Adipose tissue (tissue), 3 donors: ENCODE results near the gene CCDC122. TPM values are rescaled to one million over a fixed set of nuclear protein-coding genes. Genes with fewer than 3 reads are reported as not detected.
"Not testable (repeated sequence)": the region's sequence is repeated elsewhere in the genome, so short reads cannot be mapped to it uniquely, and the experiment has no call there.

ENCODE experiments used
- H3K27ac ChIP-seq: one replicate; pipeline ENCODE4 v1.5.1; 2013; ENCODE audit warnings: low read depth, low read length
- WGBS, 3 donors: extraction: QIAGEN DNeasy Blood & Tissue Kit; methylation state at CpG; one replicate each; pipeline ENCODE4 v1.1.7; 2013; 5-methylcytosine and 5-hydroxymethylcytosine counted together
- polyA plus RNA-seq, 3 donors: library from polyadenylated mRNA; stranded (reverse); fragments of 200-250 nt; gene quantifications; one replicate each; pipeline ENCODE4 v1.2.3, GENCODE V29; 2013
- donor health status: healthy with polysubstance abuse.
- donor health status: Bipolar disorder and iron deficiency.
- donor health status: healthy.

CCDC122 gene
- polyA plus RNA-seq, 3 donors: 1.6 to 4.9 (median 2.3) TPM

DNA sequence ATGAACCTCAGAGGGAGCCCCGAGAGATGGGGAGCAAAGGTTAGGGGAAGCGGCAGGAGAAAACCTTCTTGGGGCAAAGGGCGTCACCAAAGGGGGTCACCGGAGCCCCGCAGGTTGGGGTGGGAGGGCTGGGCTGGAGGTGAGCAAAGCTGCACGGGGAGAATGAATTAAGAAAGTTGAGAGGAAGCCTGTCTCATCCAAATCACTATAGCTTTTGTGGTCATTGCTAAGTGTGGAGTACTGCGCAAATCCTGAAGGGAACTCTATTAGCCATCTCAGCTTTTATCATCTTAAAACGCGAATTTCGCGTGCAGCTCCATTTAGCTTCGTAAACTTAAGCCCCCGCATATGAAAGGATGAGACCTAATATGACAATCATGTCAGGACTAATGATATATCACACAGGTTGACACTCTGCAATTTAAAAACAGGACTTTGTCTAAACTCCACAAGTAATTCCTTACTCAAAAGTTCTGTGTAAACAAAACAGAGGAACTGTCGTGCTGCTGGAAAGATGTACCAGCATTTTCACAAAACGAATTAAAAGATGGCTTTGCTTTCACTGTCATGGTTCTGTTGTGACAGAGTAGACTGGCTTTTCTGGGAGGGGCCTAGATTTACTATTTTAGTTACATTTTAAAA lies 795 bp upstream of the CCDC122 start:
- H3K27ac ChIP-seq: peak overlapping the region; percentile 1
- 33 to 42% (median 41%) methylated on average over 15 of the region's 15 CpGs for WGBS, 3 donors

DNA sequence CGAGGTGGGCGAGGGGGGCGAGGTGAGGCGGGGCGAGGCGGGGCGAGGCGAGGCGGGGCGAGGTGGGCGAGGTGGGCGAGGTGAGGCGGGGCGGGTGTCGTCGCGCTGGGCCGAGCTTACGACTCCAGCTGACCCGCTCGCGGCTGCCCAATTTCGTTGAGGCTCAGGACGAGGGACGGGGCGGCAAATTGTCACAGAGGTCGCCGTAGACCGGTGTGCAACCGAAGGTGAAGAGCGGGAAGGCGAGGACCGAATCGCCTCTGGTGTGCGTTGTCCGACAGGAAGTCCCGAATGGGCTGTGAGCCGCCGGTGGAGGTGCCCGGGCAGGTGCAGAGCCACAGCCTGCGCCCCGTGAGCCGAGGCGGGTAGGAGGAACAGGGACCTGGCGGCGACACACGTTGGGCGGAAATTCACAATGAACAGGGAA lies 228 bp upstream of the CCDC122 start, which contains the start of gene LACC1:
TSS of gene LACC1 (plus strand) at position 150 of the 427 bp plus-strand sequence. CDS start 1,082 bp downstream, outside the sequence.
- whole genome bisulfite sequencing, 3 donors: 0 to 1% (median 0%) methylated on average over 34 to 48 of the region's 48 CpGs
- H3K27ac ChIP-seq: peak within 1 kb of the TSS; percentile 57

DNA sequence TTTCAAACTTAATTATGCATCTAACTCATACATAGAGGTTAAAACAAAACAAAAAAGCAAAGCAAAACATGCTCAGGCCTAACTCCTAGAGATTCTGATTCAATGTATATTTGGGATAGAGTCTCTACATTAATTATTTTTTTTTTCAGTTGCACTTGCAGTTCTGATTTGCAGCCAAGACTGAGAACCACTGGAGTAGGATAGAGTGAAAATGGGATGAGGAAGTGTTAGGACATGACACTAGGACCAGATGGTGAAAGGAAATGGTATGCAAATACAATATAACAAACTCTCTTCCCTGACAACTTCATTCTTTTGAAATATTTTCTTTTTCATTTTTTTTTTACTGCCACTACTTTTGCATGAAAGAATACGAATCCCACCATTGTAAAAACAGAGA lies 1.8 kb downstream of the CCDC122 start:
- WGBS, 3 donors: 71 to 100% (median 78%) methylated on average over 1 of the region's 1 CpG
- H3K27ac ChIP-seq: no peak overlapping the region

DNA sequence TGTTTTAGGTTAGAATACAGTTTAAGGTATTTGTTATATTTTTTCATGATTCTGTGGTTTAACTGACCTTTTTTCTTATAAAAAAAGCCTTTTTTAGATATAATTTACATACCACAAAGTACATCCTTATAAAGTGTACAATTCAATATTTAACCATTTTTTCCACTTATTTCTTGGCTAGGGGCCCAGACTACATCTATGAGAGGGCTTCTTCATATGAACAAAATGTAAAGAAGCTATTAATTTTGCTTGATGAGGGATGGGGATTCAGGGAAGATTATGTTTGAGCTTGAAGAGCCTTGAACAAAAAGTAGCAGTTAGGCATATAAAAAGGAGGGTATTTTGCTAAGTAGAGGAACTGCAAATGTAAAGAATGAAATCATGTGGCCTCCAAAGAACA lies 2.2 kb downstream of the CCDC122 start:
- no peak overlapping the region for H3K27ac ChIP-seq

DNA sequence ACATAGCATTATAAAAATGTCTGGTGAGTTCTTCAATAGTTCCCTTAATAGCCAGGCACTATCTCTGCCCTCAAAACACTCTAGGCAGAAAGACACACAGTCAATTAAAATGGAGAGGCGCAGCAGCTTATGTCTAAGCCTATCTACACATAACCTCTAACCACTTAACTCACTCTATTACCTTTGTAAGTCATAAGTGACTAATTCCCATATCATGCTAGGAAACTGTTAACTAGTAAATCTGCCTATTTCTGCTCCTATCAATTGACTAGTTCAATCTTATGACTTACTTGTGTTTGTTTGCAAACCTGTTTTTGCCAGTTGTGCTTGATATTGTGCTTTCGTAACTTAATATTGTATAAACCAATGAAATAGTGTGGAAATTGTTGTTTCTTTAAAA lies 3.2 kb downstream of the CCDC122 start:
- H3K27ac ChIP-seq: no peak overlapping the region
- WGBS, 3 donors: 93 to 99% (median 95%) methylated on average over 2 of the region's 2 CpGs

DNA sequence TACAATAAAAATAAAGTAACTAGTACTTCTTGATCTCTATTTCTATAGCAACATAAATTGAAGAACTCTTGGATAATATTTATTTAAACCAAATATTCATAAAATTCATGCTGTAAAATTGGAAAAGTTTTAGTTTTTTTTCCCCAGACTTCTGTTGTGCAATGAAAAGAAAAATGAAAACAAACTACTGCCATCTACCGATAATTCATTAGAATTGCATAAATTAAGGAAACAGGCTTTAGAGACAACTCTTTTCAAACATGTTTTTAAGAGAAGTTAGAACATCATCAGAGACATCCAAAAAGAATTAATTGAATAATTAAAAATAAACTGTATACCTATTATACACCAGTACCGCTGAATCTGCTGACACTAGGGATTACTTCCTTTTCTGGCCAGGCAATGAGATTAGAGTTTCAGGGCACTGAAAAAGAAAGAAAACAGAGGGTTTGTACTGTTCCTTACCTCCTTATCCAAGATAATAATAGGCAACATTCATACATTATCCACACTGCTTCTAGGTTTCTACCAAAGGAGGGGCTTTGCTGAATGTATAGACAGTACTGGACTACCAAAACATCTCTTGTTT lies 4.9 kb downstream of the CCDC122 start:
- WGBS, 3 donors: 6 to 16% (median 12%) methylated on average over 2 of the region's 2 CpGs
- no peak overlapping the region for H3K27ac ChIP-seq

DNA sequence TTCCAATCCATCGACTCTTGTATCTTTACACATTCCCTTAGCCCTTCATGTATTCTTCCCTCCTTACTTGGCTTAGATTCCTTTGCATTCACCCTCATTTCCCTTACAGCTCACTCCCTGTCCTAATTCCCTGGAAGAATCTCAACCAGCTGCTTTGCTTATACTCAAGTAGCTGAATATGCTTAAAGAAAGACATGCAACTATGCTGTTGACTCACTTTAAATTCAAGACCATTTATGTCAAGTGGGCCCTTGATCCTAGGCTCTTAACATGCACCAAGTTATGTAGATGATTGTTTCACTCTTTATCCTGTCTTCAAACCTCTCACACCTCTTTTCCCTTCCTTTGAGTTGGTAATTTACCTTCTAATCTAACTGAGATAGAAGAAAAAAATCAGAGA lies 7.4 kb downstream of the CCDC122 start:
- 96 to 100% (median 96%) methylated on average over 1 of the region's 1 CpG for WGBS, 3 donors
- no peak overlapping the region for H3K27ac ChIP-seq

DNA sequence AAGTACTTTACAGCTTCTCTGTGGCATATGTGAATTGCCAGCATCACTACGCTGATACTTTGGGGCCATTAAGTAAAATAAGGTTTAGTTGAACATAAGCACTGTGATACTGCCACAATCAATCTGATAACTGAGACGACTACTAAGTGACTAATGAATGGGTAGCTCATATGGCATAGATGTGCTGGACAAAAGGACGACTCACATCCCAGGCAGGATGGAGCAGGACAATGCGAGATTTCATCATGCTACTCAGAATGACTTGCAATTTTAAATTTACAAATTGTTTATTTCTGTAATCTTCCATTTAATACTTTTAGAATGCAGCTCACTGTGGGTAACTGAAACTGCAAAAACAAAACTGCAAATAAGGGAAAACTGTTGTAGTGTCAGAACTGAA lies 13.6 kb downstream of the CCDC122 start:
- 81 to 88% (median 87%) methylated on average over 4 of the region's 4 CpGs for WGBS, 3 donors
- no peak overlapping the region for H3K27ac ChIP-seq

DNA sequence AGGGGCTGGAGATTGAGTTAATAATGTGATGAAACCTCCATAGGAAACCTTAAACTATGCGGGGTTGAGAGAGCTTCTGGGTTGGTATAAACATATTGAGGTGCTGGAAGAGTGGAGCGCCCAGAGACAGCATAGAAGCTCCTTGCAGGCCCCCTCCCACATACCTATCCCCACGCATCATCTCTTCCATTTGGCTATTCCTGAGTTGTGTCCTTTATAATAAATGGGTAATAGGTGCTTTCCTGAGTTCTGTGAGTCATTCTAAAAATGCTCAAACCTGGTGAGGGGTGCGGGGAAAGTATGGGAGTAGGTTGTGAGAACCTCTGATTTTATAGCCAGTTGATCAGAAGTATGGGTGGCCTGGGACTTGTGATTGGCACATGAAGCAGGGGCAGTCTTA lies 14.6 kb downstream of the CCDC122 start:
- WGBS, 3 donors: 98 to 99% (median 98%) methylated on average over 4 of the region's 4 CpGs
- H3K27ac ChIP-seq: no peak overlapping the region

DNA sequence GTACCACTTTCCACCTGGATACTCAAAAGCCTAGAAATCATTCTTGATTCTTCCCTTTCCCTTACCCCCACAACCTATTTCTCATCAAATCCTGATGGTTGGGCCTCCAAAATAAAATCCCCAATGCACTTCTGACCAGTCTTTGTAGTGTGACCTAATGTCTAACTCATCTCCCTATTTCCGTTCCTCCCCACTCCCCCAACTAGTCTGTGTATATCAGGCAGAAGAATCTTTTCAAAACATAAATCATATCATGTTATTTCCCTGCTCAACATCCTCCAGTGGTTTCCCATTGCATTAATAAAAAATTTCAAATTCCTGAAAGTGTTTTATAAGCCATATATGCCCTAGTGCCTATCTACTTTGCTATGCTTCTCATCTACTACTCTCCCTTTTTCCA lies 17.7 kb downstream of the CCDC122 start:
- no peak overlapping the region for H3K27ac ChIP-seq
- WGBS, 3 donors: 88 to 93% (median 90%) methylated on average over 1 of the region's 1 CpG

DNA sequence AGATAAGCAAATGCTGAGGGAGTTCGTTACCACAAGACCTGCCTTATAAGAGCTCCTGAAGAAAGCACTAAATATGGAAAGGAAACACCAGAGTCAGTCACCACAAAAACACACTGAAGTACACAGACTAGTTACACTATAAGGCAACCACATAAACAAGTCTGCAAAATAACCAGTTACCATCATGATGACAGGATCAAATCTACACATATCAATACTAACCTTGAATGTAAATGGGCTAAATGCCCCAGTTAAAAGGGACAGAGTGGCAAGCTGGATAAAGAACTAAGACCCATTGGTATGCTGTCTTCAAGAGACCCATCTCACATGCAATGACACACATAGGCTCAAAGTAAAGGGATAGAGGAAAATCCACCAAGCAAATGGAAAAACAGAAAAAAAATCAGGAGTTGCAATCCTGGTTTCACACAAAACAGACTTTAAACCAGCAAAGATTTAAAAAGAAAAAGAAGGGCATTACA lies 26.6 kb downstream of the CCDC122 start:
- 91 to 100% (median 97%) methylated on average over 1 of the region's 1 CpG for WGBS, 3 donors

DNA sequence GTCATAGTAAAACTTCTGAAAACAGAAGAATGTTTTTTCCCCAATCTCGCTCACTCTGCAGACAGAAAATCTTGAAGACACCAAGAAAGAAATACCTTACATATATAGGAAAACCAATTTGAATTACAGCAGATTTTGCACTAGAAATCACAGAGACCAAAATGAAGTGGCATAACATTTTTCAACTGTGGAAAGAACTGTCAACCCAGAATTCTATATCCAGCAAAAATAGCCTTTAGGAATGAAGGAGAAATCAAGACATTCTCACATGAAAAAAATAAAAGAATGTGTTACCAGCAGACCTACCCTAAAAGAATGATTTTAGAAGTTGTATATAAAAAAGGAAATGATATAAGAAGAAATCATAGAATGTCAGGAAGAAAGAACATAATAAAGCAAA lies 28.7 kb downstream of the CCDC122 start:
- WGBS, 3 donors: 98 to 100% (median 100%) methylated on average over 1 of the region's 1 CpG
- no peak overlapping the region for H3K27ac ChIP-seq

More for the DNA sequence above, 26.6 kb downstream of the CCDC122 start:
- H3K27ac ChIP-seq: no peak overlapping the region

DNA sequence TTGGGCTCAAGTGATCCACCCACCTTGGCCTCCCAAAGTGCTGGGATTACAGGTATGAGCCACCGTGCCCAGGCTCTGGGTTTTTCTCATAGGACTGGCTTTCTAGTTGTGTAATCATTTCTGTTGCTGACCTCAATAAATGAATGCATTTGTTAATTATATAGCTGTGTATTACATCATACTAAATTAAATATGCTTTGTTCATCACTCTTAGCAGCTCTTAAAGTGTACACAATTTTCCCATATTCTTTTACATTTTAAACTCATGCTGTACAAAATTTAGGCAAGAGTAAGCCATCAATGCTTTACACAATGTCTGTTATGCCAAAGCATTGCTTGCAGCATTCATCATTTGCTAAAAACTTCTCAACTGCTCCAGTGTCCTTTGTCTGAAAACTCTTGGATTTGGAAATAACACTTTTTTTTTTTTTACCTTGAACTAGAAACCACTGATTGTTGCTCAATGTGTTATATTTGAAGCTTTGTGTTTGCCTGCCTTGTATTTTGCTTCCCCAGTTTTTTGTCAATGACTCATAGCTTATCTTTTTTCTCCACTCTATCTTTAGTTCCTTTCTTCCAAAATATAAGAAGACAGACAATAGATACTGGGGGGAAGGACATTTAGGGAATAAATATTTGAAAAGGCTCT lies 31.4 kb downstream of the CCDC122 start:
- no peak overlapping the region for H3K27ac ChIP-seq
- WGBS, 3 donors: 53 to 90% (median 58%) methylated on average over 1 of the region's 1 CpG

DNA sequence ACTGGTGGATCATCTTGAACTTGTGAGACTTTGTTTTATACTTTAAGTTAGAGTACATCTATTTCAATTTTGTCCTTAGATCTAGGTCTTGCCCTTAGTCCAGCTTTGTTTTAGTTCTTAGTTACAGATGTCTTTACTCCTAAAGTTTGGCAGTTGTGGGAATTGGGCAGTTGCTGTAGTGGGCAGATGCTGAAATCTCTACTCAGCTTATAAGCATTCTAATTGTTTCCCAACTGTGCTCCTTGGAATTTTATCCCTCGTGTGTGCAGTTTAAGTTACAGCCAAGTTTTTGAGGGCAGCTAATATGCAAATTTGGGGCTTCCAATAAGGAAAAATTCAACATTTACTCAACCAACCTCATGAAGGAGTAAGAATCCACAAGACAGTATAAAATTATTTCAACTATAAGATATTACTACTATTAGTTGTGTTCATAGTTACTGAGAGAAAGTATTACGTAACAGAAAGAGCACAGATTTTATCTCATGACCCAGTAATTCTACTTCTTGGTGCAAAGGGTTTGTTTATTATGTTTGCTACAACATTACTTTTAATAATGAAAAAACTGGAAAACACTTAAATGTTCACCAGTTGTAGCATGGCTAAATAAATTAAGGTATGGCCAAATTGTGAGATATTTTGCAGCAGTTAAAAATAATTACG lies 32.9 kb downstream of the CCDC122 start:
- H3K27ac ChIP-seq: no peak overlapping the region
- 83 to 86% (median 85%) methylated on average over 3 of the region's 3 CpGs for WGBS, 3 donors

DNA sequence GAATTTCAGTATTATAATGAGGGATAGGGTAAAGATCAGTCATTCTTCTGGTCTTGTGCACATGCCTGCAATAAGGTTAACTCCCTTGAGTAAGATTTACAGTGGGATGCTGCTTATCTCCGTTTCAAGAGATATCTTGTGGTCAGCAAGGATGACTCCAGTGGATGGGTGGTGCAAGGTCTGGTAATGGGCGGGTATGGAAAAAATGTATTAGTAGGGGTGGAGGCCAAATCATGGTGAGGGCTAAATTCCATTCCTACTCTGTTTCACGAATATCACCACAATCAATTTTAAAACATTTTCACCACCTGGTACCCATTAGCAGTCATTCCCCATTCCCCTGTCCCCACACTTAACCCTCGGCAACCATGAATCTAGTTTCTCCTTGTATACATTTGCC lies 40.6 kb downstream of the CCDC122 start:
- WGBS, 3 donors: 72 to 80% (median 74%) methylated on average over 4 of the region's 4 CpGs
- no peak overlapping the region for H3K27ac ChIP-seq

DNA sequence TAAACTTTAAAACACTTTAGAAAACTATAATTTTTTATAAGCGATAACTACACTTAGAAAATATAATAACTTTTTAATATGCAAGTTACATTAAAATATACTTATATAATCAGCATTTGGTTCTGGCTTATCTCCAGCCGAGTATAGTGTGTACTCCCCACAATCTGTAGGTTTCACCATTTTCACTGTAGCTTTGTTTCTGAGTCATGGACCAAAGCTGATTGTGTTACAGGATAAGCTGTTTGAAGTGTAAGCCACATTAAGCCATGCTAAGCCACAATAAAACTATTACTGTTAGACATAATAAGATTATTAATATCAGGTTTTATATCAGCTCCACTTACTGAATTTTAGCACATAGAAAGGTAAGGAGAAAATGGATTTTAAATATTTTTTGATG lies 43.8 kb downstream of the CCDC122 start:
- no peak overlapping the region for H3K27ac ChIP-seq
- 62 to 94% (median 91%) methylated on average over 2 of the region's 2 CpGs for WGBS, 3 donors

DNA sequence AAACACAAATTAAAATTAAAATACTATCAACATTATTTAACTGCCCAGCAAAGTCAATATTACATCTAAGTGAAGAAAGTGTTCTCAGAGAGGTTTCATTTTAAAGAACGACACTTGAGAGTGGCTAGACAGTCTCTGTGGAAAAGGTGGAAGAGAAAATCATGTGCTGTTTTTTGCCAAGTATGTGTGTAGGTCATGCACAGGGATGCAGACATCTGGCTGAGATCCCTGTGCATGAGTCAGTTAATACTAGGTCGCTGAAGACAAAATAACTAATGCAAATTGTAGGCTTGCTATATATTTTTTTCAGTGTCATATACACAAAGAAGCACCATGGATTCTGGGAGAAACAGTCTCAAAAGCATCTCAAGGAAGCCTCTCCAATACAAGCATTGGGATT lies 48.5 kb downstream of the CCDC122 start:
- WGBS, 3 donors: 50 to 78% (median 50%) methylated on average over 2 of the region's 2 CpGs
- H3K27ac ChIP-seq: no peak overlapping the region

DNA sequence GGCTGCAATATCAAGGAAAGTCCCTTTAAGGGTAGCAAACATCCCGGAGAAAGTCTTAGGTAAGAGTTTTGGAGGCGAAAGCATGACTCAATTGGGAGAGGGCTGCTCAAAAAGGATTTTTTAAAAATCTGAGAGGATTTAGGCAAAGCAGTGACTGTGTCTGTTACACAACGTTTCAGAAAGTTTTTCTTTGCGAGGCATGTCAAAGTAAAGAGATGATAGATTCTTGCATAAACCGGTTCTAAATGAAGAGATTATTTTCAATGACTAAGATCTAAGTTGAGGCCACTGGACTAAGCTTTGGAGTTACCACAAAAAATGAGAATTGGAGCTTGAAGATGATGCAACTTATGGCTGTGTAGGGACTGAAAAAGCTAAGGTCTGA lies 49.1 kb downstream of the CCDC122 start:
- no peak overlapping the region for H3K27ac ChIP-seq
- WGBS, 3 donors: 44 to 63% (median 45%) methylated on average over 5 of the region's 5 CpGs

DNA sequence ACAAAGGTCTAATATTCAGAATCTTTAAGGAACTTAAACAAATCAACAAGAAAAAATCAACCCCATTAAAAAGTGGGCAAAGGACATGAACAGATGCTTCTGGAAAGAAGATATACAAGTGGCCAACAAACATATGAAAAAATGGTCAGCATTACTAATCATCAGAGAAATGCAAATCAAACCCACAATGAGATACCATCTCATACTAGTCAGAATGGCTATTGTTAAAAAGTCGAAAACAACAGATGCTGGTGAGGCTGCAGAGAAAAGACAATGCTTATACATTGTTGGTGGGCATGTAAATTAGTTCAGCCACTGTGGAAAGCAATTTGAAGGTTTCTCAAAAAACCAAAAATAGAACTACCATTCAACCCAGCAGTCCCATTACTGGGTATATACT lies 54.9 kb downstream of the CCDC122 start:
- not testable (repeated sequence) for H3K27ac ChIP-seq
- 97% methylated on average over 1 of the region's 1 CpG for WGBS, 3 donors
